LNCaP clone FGC (cell line): ENCODE data around the gene DIABLO.
A peak's percentile ranks its signal among the peaks of the same experiment; 100 is the strongest.

ENCODE experiments used
- DNase-seq: peaks from one replicate; pipeline ENCODE4 v3.0.0-alpha.2; 2011; ENCODE audit warnings: low read depth
- H3K4me3 ChIP-seq: 2 replicates; pipeline ENCODE4 v1.5.1; 2011; ENCODE audit warnings: mild to moderate bottlenecking, low read depth, low read length, control low read depth
- TF ChIP-seq, protein P1 (sequence below): IDR thresholded peaks from 2 replicates; pipeline ENCODE4 v1.5.1; 2012; ENCODE audit warnings: mild to moderate bottlenecking; ENCODE audit not compliant: control insufficient read depth, insufficient read depth; ENCODE audit errors: extremely low read depth

Gene DIABLO

DNA sequence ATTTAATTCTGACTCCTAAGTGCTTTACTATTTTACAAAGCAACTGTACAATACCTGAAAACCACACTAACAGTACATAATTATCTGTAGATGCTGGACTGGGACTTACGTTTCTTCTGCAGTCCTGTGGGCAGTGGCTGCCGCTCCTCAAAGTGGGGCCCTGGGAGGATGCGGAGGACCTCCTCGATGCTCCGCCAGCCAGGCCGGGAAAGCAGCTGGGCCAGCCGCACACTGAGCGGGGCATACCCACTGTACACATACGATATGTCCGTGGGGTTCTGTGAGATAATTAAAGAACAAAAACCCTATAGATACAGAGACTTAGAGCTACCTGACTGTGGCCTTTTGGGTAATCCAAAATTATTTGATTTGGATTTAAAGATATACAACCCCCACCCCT lies 6.8 kb upstream of the DIABLO start:
- no peak overlapping the region for H3K4me3 ChIP-seq
- TF ChIP-seq, protein P1, sequence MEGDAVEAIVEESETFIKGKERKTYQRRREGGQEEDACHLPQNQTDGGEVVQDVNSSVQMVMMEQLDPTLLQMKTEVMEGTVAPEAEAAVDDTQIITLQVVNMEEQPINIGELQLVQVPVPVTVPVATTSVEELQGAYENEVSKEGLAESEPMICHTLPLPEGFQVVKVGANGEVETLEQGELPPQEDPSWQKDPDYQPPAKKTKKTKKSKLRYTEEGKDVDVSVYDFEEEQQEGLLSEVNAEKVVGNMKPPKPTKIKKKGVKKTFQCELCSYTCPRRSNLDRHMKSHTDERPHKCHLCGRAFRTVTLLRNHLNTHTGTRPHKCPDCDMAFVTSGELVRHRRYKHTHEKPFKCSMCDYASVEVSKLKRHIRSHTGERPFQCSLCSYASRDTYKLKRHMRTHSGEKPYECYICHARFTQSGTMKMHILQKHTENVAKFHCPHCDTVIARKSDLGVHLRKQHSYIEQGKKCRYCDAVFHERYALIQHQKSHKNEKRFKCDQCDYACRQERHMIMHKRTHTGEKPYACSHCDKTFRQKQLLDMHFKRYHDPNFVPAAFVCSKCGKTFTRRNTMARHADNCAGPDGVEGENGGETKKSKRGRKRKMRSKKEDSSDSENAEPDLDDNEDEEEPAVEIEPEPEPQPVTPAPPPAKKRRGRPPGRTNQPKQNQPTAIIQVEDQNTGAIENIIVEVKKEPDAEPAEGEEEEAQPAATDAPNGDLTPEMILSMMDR: no peak
- DNase-seq: no peak

DNA sequence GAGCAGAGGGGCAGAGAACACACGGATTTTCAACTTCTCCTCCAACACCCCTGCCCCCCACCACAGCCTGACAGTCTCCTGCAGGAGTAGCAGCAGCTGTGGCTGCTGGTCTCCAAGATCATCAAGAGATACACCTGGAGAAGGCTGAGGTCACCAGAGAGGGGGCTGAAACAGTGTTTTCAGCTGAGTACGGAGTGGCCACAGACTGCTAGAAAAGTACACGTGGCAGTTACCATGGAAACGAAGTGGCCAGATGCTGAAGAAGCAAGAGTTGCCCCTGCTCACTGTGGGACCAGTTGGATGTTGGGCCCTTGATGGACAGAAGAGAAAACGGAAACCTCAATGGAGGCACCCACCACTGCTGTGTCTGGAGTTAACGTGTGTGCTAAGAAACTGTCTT lies 4.9 kb upstream of the DIABLO start:
- DNase-seq: no peak
- H3K4me3 ChIP-seq: no peak overlapping the region
- TF ChIP-seq, protein P1: no peak

DNA sequence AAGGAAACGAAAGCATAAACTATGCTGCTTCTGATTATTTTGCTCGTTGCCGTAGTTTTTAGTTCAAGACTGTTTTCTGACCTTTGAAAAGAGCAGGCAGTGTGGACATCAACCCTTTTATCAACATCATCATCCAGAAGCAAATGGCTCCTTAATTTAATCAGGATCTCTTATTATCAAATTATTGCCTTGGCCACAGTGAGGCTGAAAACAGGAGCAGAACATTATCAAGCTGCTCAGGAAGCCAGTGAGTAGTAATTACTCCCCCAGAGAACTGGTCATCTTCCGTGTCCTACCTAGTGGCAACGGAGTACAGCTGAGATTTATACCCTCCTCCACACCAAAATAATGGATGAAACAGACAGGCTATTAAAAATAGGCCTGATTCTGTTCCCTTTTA lies 2.2 kb upstream of the DIABLO start:
- no peak for DNase-seq
- no peak overlapping the region for H3K4me3 ChIP-seq
- TF ChIP-seq, protein P1: no peak

DNA sequence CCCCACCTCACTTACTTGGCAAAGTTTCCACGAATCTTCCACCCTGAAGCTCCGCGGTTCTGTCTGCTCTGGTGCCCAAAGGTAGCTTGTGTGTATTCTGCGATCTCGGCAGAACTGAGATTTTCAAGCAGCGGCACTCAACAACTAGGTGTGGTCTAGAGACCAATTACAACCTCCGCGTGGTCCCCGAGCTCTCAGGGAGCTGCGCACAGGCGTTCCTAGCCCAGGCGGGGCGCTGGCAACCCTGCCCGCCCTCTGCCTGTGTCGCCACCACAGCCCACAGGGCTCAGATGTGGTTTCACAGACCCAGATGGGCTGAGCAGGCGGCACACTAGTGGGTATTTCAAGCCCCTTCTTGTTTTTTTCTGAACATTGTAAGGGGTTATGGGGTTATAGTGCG lies 1.5 kb upstream of the DIABLO start:
- TF ChIP-seq, protein P1: no peak
- H3K4me3 ChIP-seq: no peak overlapping the region
- DNase-seq: no peak

DNA sequence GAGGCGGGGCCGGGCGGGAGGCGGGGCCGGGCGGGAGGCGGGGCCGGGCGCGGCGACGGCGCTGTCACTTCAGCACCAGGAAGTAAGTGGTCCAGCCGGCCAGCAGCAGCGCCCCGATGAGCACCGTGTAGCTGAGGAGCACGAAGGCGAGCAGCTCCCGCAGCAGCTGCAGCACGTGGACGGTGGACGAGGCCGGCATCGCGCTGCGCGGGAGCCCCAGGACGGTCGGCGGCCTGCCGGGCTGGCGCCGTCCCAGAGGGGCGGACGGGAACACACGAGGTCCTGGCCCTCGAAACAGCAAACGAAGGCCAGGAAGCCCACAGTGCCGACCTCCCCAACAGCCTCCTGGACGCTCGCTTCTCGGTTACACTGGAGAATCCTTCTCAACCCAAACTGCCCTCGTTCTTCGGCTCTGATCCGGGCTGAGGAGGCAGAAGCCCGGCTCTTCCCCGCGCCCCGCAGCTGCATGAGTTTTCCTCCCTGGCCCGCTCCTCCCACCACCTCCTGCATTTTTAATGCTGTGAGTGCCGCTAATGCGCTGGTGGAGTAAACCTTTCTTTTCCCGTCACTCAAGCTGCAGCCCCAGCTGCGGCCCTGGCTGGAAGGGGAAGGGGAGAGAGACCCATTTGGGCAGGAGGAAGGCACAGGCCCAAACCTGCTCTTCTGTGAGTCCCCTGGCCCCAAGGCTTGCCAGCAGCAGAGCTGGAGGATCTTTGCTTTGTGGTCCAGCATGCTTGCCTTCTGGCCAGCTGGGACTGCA lies 694 bp upstream of the DIABLO start:
- DNase-seq: no peak
- TF ChIP-seq, protein P1: no peak
- H3K4me3 ChIP-seq: peak overlapping the region; percentile 26

DNA sequence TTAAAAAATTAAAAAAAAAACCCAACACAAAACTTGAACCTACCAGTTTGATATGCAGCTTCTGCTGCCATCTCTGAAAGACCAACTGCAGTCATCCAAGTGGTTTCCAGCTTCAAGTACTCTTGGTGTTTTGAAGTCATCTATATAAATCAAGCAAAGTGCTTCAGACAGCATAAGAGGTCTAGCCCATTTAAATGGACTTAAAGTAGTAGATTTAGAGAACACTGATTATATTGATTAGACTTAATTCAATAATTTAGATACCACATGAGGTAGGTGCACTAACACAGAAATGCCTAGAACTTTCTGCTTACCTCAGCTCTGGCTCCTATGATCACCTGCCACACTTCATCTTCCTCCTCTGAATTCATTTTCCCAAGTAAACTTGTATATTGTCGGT lies 9.4 kb downstream of the DIABLO start:
- no peak overlapping the region for H3K4me3 ChIP-seq
- DNase-seq: no peak
- TF ChIP-seq, protein P1: no peak

DNA sequence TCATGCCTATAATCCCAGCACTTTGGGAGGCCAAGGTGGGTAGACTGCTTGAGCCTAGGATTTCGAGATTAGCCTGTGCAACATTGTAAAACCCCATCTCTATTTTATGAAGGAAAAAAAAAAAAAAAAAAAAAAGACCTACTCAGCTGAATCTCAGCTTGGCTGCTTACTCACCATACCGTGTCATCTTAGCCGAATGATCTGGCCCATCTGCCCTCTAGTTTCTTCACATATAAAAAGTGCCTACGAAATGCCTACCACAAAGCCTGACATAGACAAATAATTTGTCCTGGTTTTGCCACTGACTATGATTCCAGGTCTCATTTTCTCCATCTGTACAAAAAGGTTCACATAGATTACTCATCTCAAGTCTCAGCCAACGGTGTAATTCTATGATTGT lies 10.1 kb downstream of the DIABLO start:
- H3K4me3 ChIP-seq: no peak overlapping the region
- no peak for DNase-seq
- TF ChIP-seq, protein P1: no peak
